GM12875 (cell line): ENCODE measurements around the gene MYO5B.

Experiments
- H3K4me3 ChIP-seq: one replicate; pipeline ENCODE4 v1.5.1; 2011; ENCODE audit warnings: low read depth, low read length, control low read depth
- TF ChIP-seq, protein P1 (sequence below): IDR thresholded peaks from 2 replicates; pipeline ENCODE4 v1.5.1; 2011; ENCODE audit warnings: low read depth, mild to moderate bottlenecking, control low read depth, inconsistent platforms, low read length, moderate library complexity, borderline replicate concordance; ENCODE audit not compliant: insufficient read depth

The MYO5B gene

DNA sequence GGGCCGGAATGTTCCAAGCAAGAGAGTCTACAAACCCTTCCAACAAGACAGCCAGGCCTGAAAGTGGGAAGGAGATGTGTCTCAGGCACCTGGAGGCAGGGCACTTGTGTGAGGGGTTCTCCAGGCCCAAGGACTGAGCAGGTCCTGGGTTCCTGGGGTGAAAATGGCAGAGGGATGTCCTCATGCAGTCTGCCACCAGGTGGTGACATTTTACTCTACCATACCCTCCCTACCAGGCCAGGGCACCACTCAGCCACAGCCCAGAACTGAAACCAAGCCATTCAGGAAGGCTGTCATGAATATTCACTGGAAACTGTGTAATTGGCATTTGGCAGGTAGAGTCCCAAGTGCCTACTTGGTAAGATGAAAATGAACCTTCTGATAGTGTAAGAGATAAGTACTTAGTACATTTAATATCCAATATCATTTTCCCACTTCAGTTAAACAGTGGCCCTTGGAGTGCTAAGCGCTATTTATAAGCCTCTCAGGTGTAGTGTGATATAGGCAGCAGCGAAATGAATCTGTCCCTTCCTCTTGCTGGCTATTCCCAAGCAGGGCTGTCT lies 185.1 kb downstream of the MYO5B start:
- H3K4me3 ChIP-seq = no peak overlapping the region
- TF ChIP-seq, protein P1, sequence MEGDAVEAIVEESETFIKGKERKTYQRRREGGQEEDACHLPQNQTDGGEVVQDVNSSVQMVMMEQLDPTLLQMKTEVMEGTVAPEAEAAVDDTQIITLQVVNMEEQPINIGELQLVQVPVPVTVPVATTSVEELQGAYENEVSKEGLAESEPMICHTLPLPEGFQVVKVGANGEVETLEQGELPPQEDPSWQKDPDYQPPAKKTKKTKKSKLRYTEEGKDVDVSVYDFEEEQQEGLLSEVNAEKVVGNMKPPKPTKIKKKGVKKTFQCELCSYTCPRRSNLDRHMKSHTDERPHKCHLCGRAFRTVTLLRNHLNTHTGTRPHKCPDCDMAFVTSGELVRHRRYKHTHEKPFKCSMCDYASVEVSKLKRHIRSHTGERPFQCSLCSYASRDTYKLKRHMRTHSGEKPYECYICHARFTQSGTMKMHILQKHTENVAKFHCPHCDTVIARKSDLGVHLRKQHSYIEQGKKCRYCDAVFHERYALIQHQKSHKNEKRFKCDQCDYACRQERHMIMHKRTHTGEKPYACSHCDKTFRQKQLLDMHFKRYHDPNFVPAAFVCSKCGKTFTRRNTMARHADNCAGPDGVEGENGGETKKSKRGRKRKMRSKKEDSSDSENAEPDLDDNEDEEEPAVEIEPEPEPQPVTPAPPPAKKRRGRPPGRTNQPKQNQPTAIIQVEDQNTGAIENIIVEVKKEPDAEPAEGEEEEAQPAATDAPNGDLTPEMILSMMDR = peak; percentile 70; the same call in 1 of the 2 replicates

DNA sequence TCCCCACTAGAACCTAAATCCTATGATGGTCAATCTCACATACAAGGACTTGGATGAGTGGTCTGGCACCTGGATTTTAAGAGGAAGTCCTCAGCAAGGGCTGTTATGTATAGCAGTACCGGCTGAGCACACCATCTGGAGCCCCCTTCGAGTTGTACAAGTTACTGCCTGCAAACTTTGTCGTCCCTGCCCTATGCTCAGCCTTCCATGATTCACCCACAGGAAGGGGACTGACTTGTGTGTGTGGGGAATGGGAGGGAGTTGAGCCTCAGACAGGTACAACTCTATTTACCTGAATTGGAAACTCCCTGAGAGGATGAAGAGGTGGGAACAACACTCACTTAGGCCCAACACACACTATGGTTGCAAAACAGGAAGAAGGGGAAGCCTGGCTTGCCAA lies 186.6 kb downstream of the MYO5B start:
- H3K4me3 ChIP-seq = no peak overlapping the region
- TF ChIP-seq, protein P1 = no peak

DNA sequence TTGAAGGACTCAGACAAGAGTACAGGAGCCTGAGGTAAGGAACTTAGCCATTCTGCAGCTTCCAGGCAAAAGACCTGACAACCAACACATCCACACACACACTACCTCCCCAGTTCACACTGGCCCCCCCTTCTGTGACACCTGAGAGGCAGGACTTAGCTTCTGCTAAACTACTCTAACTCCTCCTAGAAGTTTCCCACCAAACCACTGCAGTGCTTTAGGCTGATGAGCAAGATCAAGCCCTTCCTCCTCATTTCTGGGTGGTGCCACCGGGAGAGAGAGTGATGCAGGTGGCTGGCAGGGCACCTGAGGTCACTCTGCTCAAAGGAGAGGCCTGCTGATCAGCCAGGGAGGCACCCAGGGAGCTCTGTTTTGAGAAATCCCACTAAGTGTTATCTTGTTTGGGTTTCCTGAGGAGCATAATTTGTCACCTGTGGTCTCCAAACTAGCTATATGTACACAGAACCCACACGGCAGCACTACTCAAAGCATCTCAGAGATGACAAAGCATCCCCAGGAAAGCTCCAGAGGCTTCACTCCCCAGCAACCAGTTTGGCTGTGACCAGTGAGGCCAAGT lies 188.4 kb downstream of the MYO5B start:
- TF ChIP-seq, protein P1 = no peak
- no peak overlapping the region for H3K4me3 ChIP-seq

DNA sequence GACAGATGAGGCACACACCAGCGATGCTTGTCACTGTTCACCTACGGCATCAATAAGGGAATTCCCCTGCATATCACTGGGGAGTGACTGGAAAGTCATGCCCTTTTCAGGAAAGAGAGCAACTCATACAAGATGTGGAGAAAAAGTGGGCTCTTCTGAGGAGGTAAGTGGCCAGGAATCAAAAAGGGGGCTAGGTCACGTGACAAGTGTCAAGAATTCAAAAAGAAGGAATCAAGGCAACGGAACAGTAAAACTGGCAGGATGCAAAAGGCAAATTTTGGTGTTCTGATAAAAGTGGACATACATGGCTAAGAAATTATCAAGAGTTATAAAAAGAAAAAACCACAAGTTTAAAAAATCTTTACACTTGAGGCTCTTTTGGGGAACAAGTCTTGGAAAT lies 190.9 kb downstream of the MYO5B start:
- TF ChIP-seq, protein P1 = no peak
- H3K4me3 ChIP-seq = no peak overlapping the region

DNA sequence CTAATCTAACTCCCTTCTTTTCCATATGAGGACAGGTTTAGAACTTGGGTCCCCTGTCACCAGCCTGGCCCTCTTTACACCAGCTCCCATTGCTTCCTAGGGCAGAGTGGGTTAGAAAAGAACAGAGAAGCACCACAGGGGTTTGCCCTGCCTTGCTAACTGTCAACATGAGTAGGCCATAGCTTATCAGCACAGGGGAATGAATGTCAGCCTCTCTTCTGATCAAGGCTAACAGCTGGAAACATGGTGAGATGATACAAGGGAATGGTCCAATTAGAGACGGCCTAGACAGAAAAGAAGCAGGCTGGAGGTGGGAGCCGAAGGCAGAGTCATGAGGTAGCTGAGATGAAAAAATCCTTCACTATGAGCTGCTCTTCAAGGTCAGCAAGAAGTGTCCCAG lies 192.2 kb downstream of the MYO5B start:
- no peak overlapping the region for H3K4me3 ChIP-seq
- TF ChIP-seq, protein P1 = no peak

DNA sequence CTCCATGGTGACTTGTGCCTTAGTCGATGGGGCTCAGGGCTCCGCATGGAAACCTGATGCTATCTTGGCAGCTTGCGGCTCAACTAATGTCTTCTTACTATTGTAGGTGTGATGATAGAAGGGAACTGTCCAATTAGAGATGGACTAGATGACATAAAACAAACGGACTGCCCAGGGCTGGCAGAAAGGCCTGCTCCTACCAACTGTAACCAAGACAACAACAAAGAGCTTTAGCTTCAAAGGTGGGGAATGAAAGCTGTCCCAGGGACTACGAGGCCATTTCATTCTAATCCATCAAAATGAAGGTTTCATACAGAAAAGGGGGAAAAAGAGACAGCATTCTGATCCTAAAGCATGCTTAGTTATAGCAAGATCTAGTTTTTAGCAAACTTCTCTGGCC lies 194.7 kb downstream of the MYO5B start:
- no peak overlapping the region for H3K4me3 ChIP-seq
- TF ChIP-seq, protein P1 = no peak

DNA sequence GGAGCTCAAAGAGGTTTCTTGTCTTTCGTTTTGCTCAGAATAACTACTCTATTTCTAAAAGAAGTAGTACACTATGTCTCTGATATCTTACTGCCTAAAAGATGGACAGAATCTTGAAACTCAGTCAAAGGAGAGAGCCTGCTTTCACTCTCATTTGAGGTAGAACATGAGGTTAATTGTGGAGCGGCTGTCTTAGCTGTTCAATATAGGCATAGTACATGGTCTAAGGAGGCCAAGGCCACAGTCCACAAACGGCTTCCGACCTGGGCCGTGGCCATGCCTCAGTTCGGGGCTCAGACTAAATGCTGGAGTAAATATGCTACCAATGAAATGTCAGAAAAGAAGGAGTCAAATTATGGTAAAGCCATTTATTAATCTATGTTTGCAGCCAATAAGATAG lies 195.8 kb downstream of the MYO5B start:
- TF ChIP-seq, protein P1 = no peak
- H3K4me3 ChIP-seq = no peak overlapping the region
